ENCODE results near the gene GPC6.

GPC6 gene

DNA sequence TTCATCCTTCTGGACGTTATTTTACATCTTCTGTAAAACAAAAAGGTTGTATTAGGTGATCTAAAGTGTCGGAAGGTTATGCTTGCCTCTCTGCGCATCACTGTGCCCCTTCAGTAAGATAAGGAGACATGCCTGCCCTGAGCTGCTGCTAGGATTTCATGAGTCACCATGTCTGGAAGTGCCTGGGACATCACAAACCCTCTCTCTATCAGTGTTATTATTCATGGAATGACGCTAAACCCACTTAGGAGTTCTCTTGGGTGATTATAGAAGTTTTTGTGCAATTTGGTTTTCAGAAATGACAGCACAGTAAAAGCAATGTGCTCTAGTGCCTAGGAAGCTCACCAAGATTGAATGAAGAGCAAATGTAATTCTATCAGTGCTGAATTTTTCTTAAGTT lies 635.2 kb downstream of the GPC6 start:
- Histone ChIP-seq H3K9me2 (replicated peaks; ENCODE audit: low read depth, low read length) (no peaks in the 10 kb centered on the region), H3K4me2 (ENCODE audit: low read depth, low read length, poor library complexity, severe bottlenecking) (no peak overlapping the region), H3K4me3 (ENCODE audit: low read length, poor library complexity, severe bottlenecking) (no peak overlapping the region), H3K36me3 (ENCODE audit: insufficient read depth, low read length) (no peaks in the 10 kb centered on the region), H3K27me3 (ENCODE audit: insufficient read depth, low read length, poor library complexity, severe bottlenecking) (no peaks in the 10 kb centered on the region), H2AFZ (ENCODE audit: low read length) (no peak overlapping the region), H3K9me3 (ENCODE audit: insufficient read depth, low read depth, low read length) (no peaks in the 10 kb centered on the region), H3K79me2 (ENCODE audit: insufficient read depth, low read length) (no peaks in the 10 kb centered on the region), H3F3A (ENCODE audit: low read depth) (no peaks in the 10 kb centered on the region), H3K9ac (ENCODE audit: low read depth, low read length, poor library complexity, severe bottlenecking) (no peak overlapping the region), H3K4me1 (ENCODE audit: insufficient read depth, low read length, poor library complexity, severe bottlenecking) (no peaks in the 10 kb centered on the region), H4K20me1 (ENCODE audit: insufficient read depth, low read length, poor library complexity, severe bottlenecking) (no peaks in the 10 kb centered on the region)
- TF ChIP-seq, protein P1, sequence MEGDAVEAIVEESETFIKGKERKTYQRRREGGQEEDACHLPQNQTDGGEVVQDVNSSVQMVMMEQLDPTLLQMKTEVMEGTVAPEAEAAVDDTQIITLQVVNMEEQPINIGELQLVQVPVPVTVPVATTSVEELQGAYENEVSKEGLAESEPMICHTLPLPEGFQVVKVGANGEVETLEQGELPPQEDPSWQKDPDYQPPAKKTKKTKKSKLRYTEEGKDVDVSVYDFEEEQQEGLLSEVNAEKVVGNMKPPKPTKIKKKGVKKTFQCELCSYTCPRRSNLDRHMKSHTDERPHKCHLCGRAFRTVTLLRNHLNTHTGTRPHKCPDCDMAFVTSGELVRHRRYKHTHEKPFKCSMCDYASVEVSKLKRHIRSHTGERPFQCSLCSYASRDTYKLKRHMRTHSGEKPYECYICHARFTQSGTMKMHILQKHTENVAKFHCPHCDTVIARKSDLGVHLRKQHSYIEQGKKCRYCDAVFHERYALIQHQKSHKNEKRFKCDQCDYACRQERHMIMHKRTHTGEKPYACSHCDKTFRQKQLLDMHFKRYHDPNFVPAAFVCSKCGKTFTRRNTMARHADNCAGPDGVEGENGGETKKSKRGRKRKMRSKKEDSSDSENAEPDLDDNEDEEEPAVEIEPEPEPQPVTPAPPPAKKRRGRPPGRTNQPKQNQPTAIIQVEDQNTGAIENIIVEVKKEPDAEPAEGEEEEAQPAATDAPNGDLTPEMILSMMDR (conservative IDR thresholded peaks at IDR 0.05; ENCODE audit: low read length) = no peak
- no peak for TF ChIP-seq EZH2phosphoT487 (IDR thresholded peaks at IDR 0.05; ENCODE audit: borderline replicate concordance)

GRCh38 chr13:93862259-93862658 lies 635.7 kb downstream of the GPC6 start:
- Histone ChIP-seq H3K9ac (ENCODE audit: low read depth, low read length, poor library complexity, severe bottlenecking) (no peak overlapping the region), H3K36me3 (ENCODE audit: insufficient read depth, low read length) (no peaks in the 10 kb centered on the region), H3K9me3 (ENCODE audit: insufficient read depth, low read depth, low read length) (no peaks in the 10 kb centered on the region), H3K9me2 (replicated peaks; ENCODE audit: low read depth, low read length) (no peaks in the 10 kb centered on the region), H3K27me3 (ENCODE audit: insufficient read depth, low read length, poor library complexity, severe bottlenecking) (no peaks in the 10 kb centered on the region), H4K20me1 (ENCODE audit: insufficient read depth, low read length, poor library complexity, severe bottlenecking) (no peaks in the 10 kb centered on the region), H3K4me1 (ENCODE audit: insufficient read depth, low read length, poor library complexity, severe bottlenecking) (no peaks in the 10 kb centered on the region), H3K79me2 (ENCODE audit: insufficient read depth, low read length) (no peaks in the 10 kb centered on the region), H3K4me2 (ENCODE audit: low read depth, low read length, poor library complexity, severe bottlenecking) (no peak overlapping the region), H3F3A (ENCODE audit: low read depth) (no peaks in the 10 kb centered on the region), H2AFZ (ENCODE audit: low read length) (no peak overlapping the region), H3K4me3 (ENCODE audit: low read length, poor library complexity, severe bottlenecking) (no peak overlapping the region)
- TF ChIP-seq EZH2phosphoT487 (IDR thresholded peaks at IDR 0.05; ENCODE audit: borderline replicate concordance) = no peak
- TF ChIP-seq, protein P1 (conservative IDR thresholded peaks at IDR 0.05; ENCODE audit: low read length) = no peak

DNA sequence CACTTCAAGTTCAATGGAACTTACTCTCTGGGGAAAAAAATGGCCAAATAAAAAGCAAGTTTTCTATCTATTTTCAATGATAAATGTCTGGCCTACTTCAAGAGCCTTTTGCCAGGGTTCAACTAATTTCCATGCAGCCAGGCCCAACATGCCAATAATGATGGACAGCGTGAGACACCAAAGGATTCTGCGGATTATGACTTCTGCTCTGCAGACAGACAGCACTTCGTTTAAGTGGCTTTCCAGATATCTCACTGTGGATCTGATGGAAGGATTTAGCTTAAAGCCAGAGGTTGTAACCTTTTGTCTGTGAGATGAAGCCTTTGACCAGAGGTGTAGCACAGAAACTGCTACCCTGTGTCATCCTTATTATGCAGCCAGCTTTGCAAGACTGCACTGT lies 638.6 kb downstream of the GPC6 start:
- TF ChIP-seq, protein P1 (conservative IDR thresholded peaks at IDR 0.05; ENCODE audit: low read length) = no peak
- no peak for TF ChIP-seq EZH2phosphoT487 (IDR thresholded peaks at IDR 0.05; ENCODE audit: borderline replicate concordance)
- no peaks in the 10 kb centered on the region for H3K36me3 ChIP-seq (ENCODE audit: insufficient read depth, low read length)

More for the DNA sequence above, 638.6 kb downstream of the GPC6 start:
- Histone ChIP-seq H3K27me3 (ENCODE audit: insufficient read depth, low read length, poor library complexity, severe bottlenecking) (no peaks in the 10 kb centered on the region), H3K4me1 (ENCODE audit: insufficient read depth, low read length, poor library complexity, severe bottlenecking) (no peaks in the 10 kb centered on the region), H2AFZ (ENCODE audit: low read length) (no peak overlapping the region), H3K4me3 (ENCODE audit: low read length, poor library complexity, severe bottlenecking) (no peak overlapping the region), H3K9me2 (replicated peaks; ENCODE audit: low read depth, low read length) (no peaks in the 10 kb centered on the region), H3K9me3 (ENCODE audit: insufficient read depth, low read depth, low read length) (no peaks in the 10 kb centered on the region), H3F3A (ENCODE audit: low read depth) (no peaks in the 10 kb centered on the region), H3K79me2 (ENCODE audit: insufficient read depth, low read length) (no peaks in the 10 kb centered on the region), H3K4me2 (ENCODE audit: low read depth, low read length, poor library complexity, severe bottlenecking) (no peak overlapping the region), H3K9ac (ENCODE audit: low read depth, low read length, poor library complexity, severe bottlenecking) (no peak overlapping the region), H4K20me1 (ENCODE audit: insufficient read depth, low read length, poor library complexity, severe bottlenecking) (no peaks in the 10 kb centered on the region)
